Lower leg skin (tissue), 3 donors: ENCODE data around the gene DDX28.

ENCODE experiments used
- CTCF ChIP-seq, 3 donors: fragments of 450-650 bp; IDR thresholded peaks; one replicate each; pipeline ENCODE4 v1.5.1; 2016; ENCODE audit warnings: antibody characterized with exemption in 3 of 3, mild to moderate bottlenecking in 3 of 3, moderate library complexity in 2 of 3
- POLR2A ChIP-seq, 2 donors: fragments of 450-650 bp; IDR thresholded peaks; one replicate each; pipeline ENCODE4 v1.6.1; 2016 to 2017; ENCODE audit warnings: antibody characterized with exemption in 2 of 2, mild to moderate bottlenecking in 1 of 2, moderate library complexity in 1 of 2

- TF ChIP-seq CTCF (IDR thresholded peaks at IDR 0.05) (no peak), POLR2A (IDR thresholded peaks at IDR 0.05) (no peak)
These were observed 23.1 kb upstream of the DDX28 start for GRCh38 chr16:68046106-68046505.
